ENCODE results near the gene PAQR7.

Gene PAQR7

GRCh38 chr1:25862785-25863485 lies 12.6 kb downstream of the PAQR7 start:
- ATAC-seq (ENCODE audit: low read depth) (no peak), DNase-seq (ENCODE audit: low spot score) (no peak)
- H3K27ac ChIP-seq (ENCODE audit: poor library complexity, severe bottlenecking): no peak overlapping the region
- H3K4me3 ChIP-seq (ENCODE audit: severe bottlenecking): no peak overlapping the region
- H3K36me3 ChIP-seq (ENCODE audit: low read depth): peaks cover 23% of the 10 kb centered on the region
- H3K9me3 ChIP-seq (ENCODE audit: severe bottlenecking): peaks cover 1% of the 10 kb centered on the region
- peaks cover 12% of the 10 kb centered on the region for H3K4me1 ChIP-seq (ENCODE audit: insufficient read depth, poor library complexity, severe bottlenecking)
- no peaks in the 10 kb centered on the region for H3K27me3 ChIP-seq (ENCODE audit: insufficient read depth, poor library complexity, severe bottlenecking)
- TF ChIP-seq CTCF (IDR thresholded peaks at IDR 0.05; ENCODE audit: poor library complexity, severe bottlenecking): no peak

DNA sequence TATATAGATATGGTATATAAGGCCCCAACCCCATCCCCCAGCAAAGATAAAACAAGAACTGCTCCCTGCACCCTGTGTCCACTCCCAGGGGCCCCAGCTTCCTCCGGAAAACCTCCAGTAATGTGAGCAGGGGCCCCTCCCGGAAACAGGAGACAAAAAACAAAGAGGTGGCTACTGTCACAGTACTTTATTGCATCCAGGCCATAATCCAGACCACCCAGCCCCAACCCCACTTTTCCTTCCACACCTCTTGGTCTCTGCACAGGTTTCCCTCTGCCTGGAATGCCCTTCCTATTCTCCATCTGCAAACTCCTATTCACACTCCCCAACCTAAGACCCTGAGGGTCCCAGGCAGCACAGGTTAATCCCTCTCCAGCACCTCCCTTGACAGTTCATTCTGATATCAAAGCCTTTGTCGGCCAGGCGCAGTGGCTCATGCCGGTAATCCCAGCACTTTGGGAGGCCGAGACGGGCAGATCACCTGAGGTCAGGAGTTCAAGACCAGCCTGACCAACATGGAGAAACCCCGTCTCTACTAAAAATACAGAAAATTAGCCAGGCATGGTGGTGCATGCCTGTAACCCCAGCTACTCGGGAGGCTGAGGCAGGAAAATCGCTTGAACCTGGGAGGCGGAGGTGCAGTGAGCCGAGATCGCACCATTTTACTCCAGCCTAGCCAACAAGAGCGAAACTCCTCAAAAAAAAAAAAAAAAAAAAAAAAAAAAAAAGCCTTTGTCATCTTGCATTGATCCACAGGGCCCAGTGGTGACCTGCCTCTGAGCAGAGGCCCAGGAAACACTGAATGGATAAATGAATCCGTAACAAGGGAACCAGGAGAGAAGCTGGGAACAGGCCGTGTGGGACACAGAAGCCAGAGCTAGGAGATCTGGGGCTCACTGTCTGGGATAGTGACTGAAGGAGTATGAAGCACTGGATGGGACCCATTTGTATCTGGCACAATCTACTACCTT lies 13.9 kb downstream of the PAQR7 start:
- ATAC-seq (ENCODE audit: low read depth): no peak
- Histone ChIP-seq H3K36me3 (ENCODE audit: low read depth) (peaks cover 16% of the 10 kb centered on the region), H3K27ac (ENCODE audit: poor library complexity, severe bottlenecking) (peak overlapping the region; percentile 60), H3K27me3 (ENCODE audit: insufficient read depth, poor library complexity, severe bottlenecking) (no peaks in the 10 kb centered on the region), H3K4me3 (ENCODE audit: severe bottlenecking) (no peak overlapping the region), H3K9me3 (ENCODE audit: severe bottlenecking) (peaks cover 1% of the 10 kb centered on the region), H3K4me1 (ENCODE audit: insufficient read depth, poor library complexity, severe bottlenecking) (peaks cover 14% of the 10 kb centered on the region)
- no peak for TF ChIP-seq CTCF (IDR thresholded peaks at IDR 0.05; ENCODE audit: poor library complexity, severe bottlenecking)
- no peak for DNase-seq (ENCODE audit: low spot score)

- no peak for TF ChIP-seq CTCF (IDR thresholded peaks at IDR 0.05; ENCODE audit: poor library complexity, severe bottlenecking)
- H3K4me3 ChIP-seq (ENCODE audit: severe bottlenecking): peak within 1 kb of the TSS; percentile 90
- H3K4me1 ChIP-seq (ENCODE audit: insufficient read depth, poor library complexity, severe bottlenecking): peaks cover 14% of the 10 kb centered on the region
- peak; percentile 83 for DNase-seq (ENCODE audit: low spot score)
- H3K27me3 ChIP-seq (ENCODE audit: insufficient read depth, poor library complexity, severe bottlenecking): no peaks in the 10 kb centered on the region
- ATAC-seq (ENCODE audit: low read depth): peak; percentile 81
- H3K36me3 ChIP-seq (ENCODE audit: low read depth): peaks cover 20% of the 10 kb centered on the region
- peaks cover 1% of the 10 kb centered on the region for H3K9me3 ChIP-seq (ENCODE audit: severe bottlenecking)
- H3K27ac ChIP-seq (ENCODE audit: poor library complexity, severe bottlenecking): peak within 1 kb of the TSS; percentile 60
Observed at GRCh38 chr1:25858906-25859789, 16.4 kb downstream of the PAQR7 start, which contains the start of gene AUNIP. TSS of gene AUNIP (minus strand) at chr1:25859457. CDS start at chr1:25859357, 100 bp downstream.

DNA sequence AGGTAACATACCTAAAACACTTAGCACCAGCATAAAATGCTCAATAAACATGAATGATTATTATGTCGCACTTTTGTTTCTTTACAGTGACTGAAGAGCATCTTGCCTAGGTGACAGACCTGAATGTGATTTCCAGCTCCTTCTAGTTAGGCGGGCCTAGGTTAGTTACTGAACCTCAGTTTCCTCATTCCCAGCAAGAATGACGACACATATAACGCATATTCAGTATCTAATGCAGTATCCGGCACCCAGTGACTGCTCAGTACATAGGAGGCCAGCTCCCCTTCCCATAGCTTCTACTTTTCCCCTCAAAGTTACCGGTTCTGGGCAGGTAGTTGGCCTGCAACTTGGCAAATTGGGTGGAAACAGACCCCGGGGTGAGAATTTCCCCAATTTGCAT lies 17.0 kb downstream of the PAQR7 start:
- H3K4me3 ChIP-seq (ENCODE audit: severe bottlenecking): peak overlapping the region; percentile 90
- H3K9me3 ChIP-seq (ENCODE audit: severe bottlenecking): peaks cover 1% of the 10 kb centered on the region
- peak; percentile 33 for ATAC-seq (ENCODE audit: low read depth)
- H3K4me1 ChIP-seq (ENCODE audit: insufficient read depth, poor library complexity, severe bottlenecking): peaks cover 14% of the 10 kb centered on the region
- peaks cover 20% of the 10 kb centered on the region for H3K36me3 ChIP-seq (ENCODE audit: low read depth)
- H3K27ac ChIP-seq (ENCODE audit: poor library complexity, severe bottlenecking): peak overlapping the region; percentile 60
- DNase-seq (ENCODE audit: low spot score): no peak
- H3K27me3 ChIP-seq (ENCODE audit: insufficient read depth, poor library complexity, severe bottlenecking): no peaks in the 10 kb centered on the region
- no peak for TF ChIP-seq CTCF (IDR thresholded peaks at IDR 0.05; ENCODE audit: poor library complexity, severe bottlenecking)

Data from RWPE2 (cell line).